ENCODE measurements around the gene PSMC3IP. TPM values are rescaled to one million over a fixed set of nuclear protein-coding genes. Genes with fewer than 3 reads are reported as not detected.

The PSMC3IP gene
- total and polyA plus RNA-seq, 11 donors = 0.71 to 4.1 (median 2.1) TPM

- 76 to 96% (median 85%) methylated on average over 2 of the region's 2 CpGs for WGBS, 4 donors
- no peak for TF ChIP-seq POLR2A (IDR thresholded peaks at IDR 0.05)
- no peak for TF ChIP-seq CTCF (IDR thresholded peaks at IDR 0.05)
- Histone ChIP-seq H3K27me3 (no peaks in the 10 kb centered on the region), H3K27ac (peak overlapping the region in 1 of 12 donors; percentile 54), H3K4me1 (peaks cover 0 to 24% (median 5%) of the 10 kb centered on the region in 12 donors), H3K36me3 (peaks cover 0 to 92% (median 73%) of the 10 kb centered on the region in 9 donors), H3K9me3 (no peaks in the 10 kb centered on the region), H3K4me3 (no peak overlapping the region)
- intact Hi-C loops (cut with DNase I) = no loop called here
- no peak for ATAC-seq
- no peak for DNase-seq
These were observed 13.4 kb upstream of the PSMC3IP start for GRCh38 chr17:42590886-42591285.

GRCh38 chr17:42586514-42587230 is 9.1 kb upstream of the PSMC3IP start:
- H3K27me3 ChIP-seq = no peaks in the 10 kb centered on the region
- H3K4me3 ChIP-seq = no peak overlapping the region
- peaks cover 0 to 100% (median 99%) of the 10 kb centered on the region in 9 donors for H3K36me3 ChIP-seq
- peak overlapping the region in 2 of 12 donors; percentile 1 to 65 for H3K27ac ChIP-seq
- intact Hi-C loops (cut with DNase I) = loop anchor here in 3 of 10 donors (10.0 kb wide), 3 partner anchors 98 to 408 kb away; partner anchors contain the start of genes CCR10 (in 1 of the 3), CNTNAP1 (in 1 of the 3), RAMP2 (in 1 of the 3) and RPL27 (in 1 of the 3)
- no peak for TF ChIP-seq POLR2A (IDR thresholded peaks at IDR 0.05)
- no peak for TF ChIP-seq CTCF (IDR thresholded peaks at IDR 0.05)
- no peaks in the 10 kb centered on the region for H3K9me3 ChIP-seq
- ATAC-seq (no peak), DNase-seq (no peak)
- 72 to 82% (median 77%) methylated on average over 7 of the region's 7 CpGs for whole genome bisulfite sequencing, 4 donors
- H3K4me1 ChIP-seq = peaks cover 0 to 36% (median 10%) of the 10 kb centered on the region in 12 donors

DNA sequence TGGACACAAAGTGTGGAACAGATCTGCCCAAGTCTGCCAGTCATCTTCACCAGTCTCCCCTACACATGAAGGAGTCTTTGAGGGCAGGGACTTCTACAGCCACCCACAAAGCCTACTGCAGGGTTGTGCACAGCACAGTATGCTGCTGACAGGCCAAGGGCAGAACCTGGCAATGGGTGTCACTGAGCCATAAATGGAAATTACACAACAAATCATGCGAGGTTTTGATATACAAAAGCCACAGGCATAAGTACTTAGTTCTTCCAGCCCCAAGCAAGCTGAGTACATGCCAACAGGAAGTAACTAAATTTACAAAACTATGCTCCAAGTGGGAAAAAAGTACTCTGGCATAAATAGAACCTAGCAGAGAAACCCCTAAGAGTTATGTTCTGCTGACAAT is 7.8 kb upstream of the PSMC3IP start:
- peak overlapping the region in 3 of 12 donors; percentile 5 to 65 (median 12) for H3K27ac ChIP-seq
- H3K9me3 ChIP-seq = no peaks in the 10 kb centered on the region
- no peak overlapping the region for H3K4me3 ChIP-seq
- ATAC-seq (peak in 3 of 4 donors; percentile 28 to 66 (median 63)), DNase-seq (no peak)
- H3K4me1 ChIP-seq = peaks cover 0 to 25% (median 10%) of the 10 kb centered on the region in 12 donors
- no peak for TF ChIP-seq CTCF (IDR thresholded peaks at IDR 0.05)
- no peak for TF ChIP-seq POLR2A (IDR thresholded peaks at IDR 0.05)
- H3K27me3 ChIP-seq = no peaks in the 10 kb centered on the region
- H3K36me3 ChIP-seq = peaks cover 0 to 100% (median 99%) of the 10 kb centered on the region in 9 donors
- WGBS, 4 donors = 8 to 47% (median 21%) methylated on average over 1 of the region's 1 CpG
- intact Hi-C loops (cut with DNase I) = loop anchor here in 3 of 10 donors (10.0 kb wide), 3 partner anchors 99 to 409 kb away; partner anchors contain the start of genes CCR10 (in 1 of the 3), CNTNAP1 (in 1 of the 3), RAMP2 (in 1 of the 3) and RPL27 (in 1 of the 3)

DNA sequence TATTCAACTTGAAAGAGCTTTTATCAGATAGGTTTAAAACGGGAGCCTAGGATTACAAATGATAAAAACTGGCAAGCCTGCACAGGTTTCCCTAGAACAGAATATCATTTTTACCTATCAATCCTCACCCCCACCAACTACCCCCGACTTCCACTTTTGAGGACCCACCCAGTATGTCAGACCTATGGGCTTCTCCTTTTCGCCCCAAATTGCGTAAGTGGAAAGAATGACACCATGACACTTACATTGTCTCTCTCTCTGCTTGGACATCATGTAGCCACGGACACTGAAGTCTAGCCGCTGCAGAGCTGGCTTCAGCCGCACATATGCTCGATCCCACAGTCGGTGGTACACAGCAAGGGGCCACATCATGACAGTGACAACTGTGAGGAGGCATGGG is 7.4 kb upstream of the PSMC3IP start:
- H3K9me3 ChIP-seq = no peaks in the 10 kb centered on the region
- intact Hi-C loops (cut with DNase I) = loop anchor here in 5 of 10 donors (5.0 to 10.0 kb wide), 6 partner anchors 100 to 410 kb away; partner anchors contain the start of genes RAMP2 (in 2 of the 5), CCR10 (in 1 of the 5), CNTNAP1 (in 1 of the 5) and RPL27 (in 1 of the 5)
- no peak for TF ChIP-seq POLR2A (IDR thresholded peaks at IDR 0.05)
- TF ChIP-seq CTCF (IDR thresholded peaks at IDR 0.05) = no peak
- ATAC-seq = peak in 2 of 4 donors; percentile 11 to 21
- 78 to 87% (median 85%) methylated on average over 9 of the region's 9 CpGs for WGBS, 4 donors
- peaks cover 0 to 25% (median 10%) of the 10 kb centered on the region in 12 donors for H3K4me1 ChIP-seq
- DNase-seq = no peak
- no peaks in the 10 kb centered on the region for H3K27me3 ChIP-seq
- H3K4me3 ChIP-seq = no peak overlapping the region
- peaks cover 0 to 100% (median 99%) of the 10 kb centered on the region in 9 donors for H3K36me3 ChIP-seq
- peak overlapping the region in 2 of 12 donors; percentile 12 to 65 for H3K27ac ChIP-seq
